GM20431 (cell line): ENCODE data around the gene NAV1.
"Not testable (repeated sequence)": the region's sequence is repeated elsewhere in the genome, so short reads cannot be mapped to it uniquely, and the experiment has no call there.

Experiments
- in situ Hi-C: fragments of 300-500 bp; cut with MseI, MboI; formaldehyde crosslinking; loops from one replicate; pipeline ENCODE4 v1.15.0; 2020; ENCODE audit warnings: low sequenced_read_pairs; ENCODE audit not compliant: unreplicated experiment

NAV1 gene

DNA sequence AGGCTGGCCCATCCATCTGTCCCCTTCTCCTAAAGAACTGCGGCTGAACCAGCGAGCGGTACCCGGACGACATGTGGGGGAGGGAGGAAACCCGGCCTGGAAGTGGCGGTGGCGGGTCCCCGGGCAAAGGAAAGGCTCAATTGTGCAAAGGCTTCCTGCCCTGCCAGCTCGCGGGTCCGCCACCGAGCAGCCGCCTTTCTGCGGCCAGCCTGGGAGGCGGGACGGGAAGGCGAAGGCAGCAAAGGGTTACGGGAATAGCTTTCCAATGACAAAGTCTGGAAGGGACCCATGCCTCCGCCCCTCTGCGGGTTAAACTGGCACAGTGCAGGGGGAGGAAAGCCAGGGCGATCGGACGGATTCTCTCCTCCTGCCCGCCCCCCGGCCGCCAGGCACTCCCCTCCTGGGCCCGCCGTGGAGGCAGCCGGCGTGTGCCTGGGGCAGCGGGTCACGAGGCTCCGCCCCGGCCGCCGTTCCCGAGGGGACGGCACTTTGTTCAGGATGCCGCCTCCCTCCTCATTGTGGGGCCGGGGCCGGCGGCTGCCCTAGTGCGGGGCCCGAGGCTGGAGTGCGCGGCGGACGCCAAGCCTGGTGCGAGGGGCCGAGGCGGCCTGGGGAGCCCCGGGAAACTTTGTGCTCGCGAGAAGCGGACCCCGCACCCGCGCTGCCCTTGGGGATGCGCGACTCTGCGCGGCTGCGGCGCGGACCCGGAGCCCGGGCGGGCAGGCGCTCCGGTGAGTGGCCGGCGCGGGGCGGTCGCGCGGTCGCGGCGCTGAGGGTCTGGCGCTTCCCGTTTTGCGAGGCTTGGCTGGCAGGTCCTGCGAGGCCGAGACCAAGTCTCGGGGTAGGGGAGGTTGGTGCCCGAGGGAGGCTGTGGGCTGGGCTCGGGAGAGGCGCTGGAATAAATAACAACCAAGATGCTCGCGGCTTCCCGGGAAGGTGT lies at the start of gene NAV1:
TSS of gene NAV1 (plus strand) at position 516 of the 940 bp plus-strand sequence. CDS start 83,758 bp downstream, outside the sequence.
- in situ Hi-C loops, result no loop called here

GRCh38 chr1:201489643-201490261 lies 49.2 kb upstream of the NAV1 start:
- in situ Hi-C loops, result no loop called here

GRCh38 chr1:201490708-201491131 lies 48.2 kb upstream of the NAV1 start:
- in situ Hi-C loops, result no loop called here

GRCh38 chr1:201491896-201492511 lies 46.9 kb upstream of the NAV1 start:
- in situ Hi-C loops, result no loop called here

- in situ Hi-C loops, result not testable (repeated sequence)
These were observed 45.8 kb upstream of the NAV1 start for GRCh38 chr1:201493026-201493656.

GRCh38 chr1:201493757-201494617 lies 44.9 kb upstream of the NAV1 start:
- in situ Hi-C loops, result no loop called here

GRCh38 chr1:201495551-201496295 lies 43.2 kb upstream of the NAV1 start:
- in situ Hi-C loops, result no loop called here

GRCh38 chr1:201496296-201496690 lies 42.6 kb upstream of the NAV1 start:
- in situ Hi-C loops, result no loop called here

DNA sequence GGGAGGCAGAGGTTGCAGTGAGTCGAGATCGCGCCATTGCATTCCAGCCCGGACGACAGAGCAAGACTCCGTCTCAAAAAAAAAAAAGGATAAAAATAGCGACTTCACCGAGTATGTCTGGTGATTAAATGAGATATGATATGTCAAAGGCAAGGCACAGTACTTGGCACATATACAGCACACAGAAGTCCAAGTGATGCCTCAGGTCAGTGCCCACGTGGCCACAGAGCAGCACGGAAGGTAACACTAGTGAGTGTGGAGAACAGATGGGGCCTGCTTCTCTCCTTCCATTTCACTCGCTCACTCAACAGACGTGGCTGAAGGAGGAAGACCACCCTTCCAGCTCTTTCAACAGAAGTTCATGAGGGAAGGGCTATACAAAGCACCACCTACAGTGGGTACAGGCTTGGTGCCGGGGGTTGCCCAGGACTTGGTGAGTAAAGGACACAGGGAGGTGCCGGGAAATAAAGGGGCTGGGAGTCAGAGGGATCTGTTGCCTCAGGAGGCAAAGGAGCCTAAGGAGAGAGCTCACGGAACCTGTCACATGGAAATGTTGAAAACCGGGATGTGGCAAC lies 40.9 kb upstream of the NAV1 start:
- in situ Hi-C loops, result no loop called here

DNA sequence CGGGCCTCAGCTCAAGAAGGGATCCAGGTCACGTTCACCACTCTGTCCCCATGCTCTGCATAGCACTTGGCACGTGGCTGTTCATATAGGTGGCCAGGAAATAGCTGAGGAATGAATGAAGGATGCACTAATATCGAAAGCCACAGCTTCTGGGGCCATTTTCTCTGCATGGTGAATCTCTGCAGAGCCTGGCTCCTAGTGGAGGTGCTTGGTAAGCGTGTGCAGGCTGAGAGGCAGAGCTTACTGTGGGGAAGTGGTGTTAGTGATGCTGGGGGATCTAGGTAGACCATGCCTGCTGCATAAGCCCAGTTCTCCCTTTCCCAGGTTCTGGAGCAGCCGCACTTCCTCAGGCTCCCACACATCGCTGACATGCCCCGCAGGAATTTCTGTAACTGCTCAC lies 40.3 kb upstream of the NAV1 start:
- in situ Hi-C loops, result no loop called here

DNA sequence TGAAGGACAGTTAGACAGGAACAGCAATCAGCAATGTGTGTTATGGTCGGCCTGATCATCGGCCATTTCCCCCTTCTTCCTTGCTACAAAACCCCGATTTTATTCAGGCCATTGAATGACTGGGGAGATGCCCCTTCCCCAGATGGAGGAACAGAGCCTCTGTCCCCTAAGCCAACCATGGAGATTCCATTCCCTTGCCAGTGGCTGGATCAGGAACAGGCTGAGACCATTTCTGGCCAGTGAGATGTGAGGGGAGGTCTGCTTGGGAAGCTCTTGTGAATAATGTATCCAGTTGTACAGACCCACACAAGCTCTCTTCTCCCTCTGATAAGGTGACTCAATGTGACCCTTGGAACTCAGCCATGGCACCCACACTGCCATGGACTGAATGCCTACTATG lies 39.7 kb upstream of the NAV1 start:
- in situ Hi-C loops, result no loop called here

- in situ Hi-C loops, result no loop called here
These were observed 38.9 kb upstream of the NAV1 start for GRCh38 chr1:201499795-201500669.

- in situ Hi-C loops, result no loop called here
These were observed 38.2 kb upstream of the NAV1 start for GRCh38 chr1:201500670-201501120.

- in situ Hi-C loops, result no loop called here
These were observed 37.8 kb upstream of the NAV1 start for GRCh38 chr1:201501144-201501543.

GRCh38 chr1:201501812-201502510 lies 37.0 kb upstream of the NAV1 start:
- in situ Hi-C loops, result no loop called here

- in situ Hi-C loops, result no loop called here
These were observed 36.4 kb upstream of the NAV1 start for GRCh38 chr1:201502511-201502857.
